Measurements from ENCODE around the gene LEF1. TPM values are rescaled to one million over a fixed set of nuclear protein-coding genes. Genes with fewer than 3 reads are reported as not detected.

Gene LEF1
- total and polyA plus RNA-seq, 2 of the 8 experiments (the other 6 are each of a cell fraction or from before 2014, with no cell fraction given) = 2.6 to 5.2 TPM

DNA sequence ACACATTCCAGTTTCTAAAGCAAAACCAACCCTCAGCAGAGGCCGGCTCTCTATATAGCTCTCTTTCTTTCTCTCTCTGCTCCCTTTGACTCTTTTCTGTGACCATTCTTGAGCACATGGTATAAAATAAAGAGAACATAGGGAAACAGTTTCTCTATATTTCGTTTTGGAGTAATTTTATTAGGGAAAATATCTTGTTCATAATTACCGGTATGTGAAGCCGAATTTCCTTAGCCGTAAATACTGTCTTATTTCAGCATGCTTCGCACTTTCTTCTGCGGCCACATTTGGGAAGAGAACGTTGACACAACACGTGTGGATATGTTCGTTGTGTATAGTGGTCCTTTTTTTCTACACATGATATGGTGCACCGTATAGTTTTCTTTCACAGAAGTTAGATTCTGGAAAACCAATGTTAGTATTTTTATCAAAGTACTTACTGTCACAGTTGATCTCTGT lies 4.9 kb upstream of the LEF1 start:
- H3K18ac ChIP-seq (ENCODE audit: extremely low read depth, low read length) = no peak overlapping the region
- H3K36me3 ChIP-seq (ENCODE audit: control insufficient read depth in 2 of 4, insufficient read depth in 4 of 4, low read length in 3 of 4) = 0 out of 8 replicates have a peak, but pooled peaks cover 0 to 3% (median 0%) of the 10 kb centered on the region in 4 experiments
- H3K4me3 ChIP-seq (ENCODE audit: extremely low read depth in 1 of 4, insufficient read depth in 2 of 4, low read depth in 3 of 4, low read length in 4 of 4) = peak overlapping the region in 3 of 4 experiments; percentile 21 to 64 (median 47); a peak in 6 of 8 replicates
- POLR2A ChIA-PET (ENCODE audit: partially characterized antibody) = no interaction called here
- no peak overlapping the region for H2BK5ac ChIP-seq (ENCODE audit: low read depth, low read length)
- no peak overlapping the region for H3K9ac ChIP-seq (replicated peaks in 1 of 4; ENCODE audit: extremely low read depth in 1 of 4, low read depth in 3 of 4, low read length in 3 of 4)
- no peak overlapping the region for H2BK20ac ChIP-seq (ENCODE audit: low read length)
- no peaks in the 10 kb centered on the region for H3K79me2 ChIP-seq (ENCODE audit: control insufficient read depth in 1 of 2, insufficient read depth in 2 of 2, low read length in 2 of 2)
- H2BK12ac ChIP-seq (ENCODE audit: low read depth, low read length) = no peak overlapping the region
- H2BK15ac ChIP-seq (ENCODE audit: low read length) = no peak overlapping the region
- no peak overlapping the region for H3K4ac ChIP-seq (replicated peaks; ENCODE audit: insufficient read length, low read depth, low read length)
- no peak overlapping the region for H3K27ac ChIP-seq (ENCODE audit: low read depth, low read length)
- FAIRE-seq = no peak
- no peaks in the 10 kb centered on the region for H3K79me1 ChIP-seq (ENCODE audit: low read depth, low read length)
- no peak overlapping the region for H4K5ac ChIP-seq (ENCODE audit: insufficient read length, low read depth, low read length)
- peaks cover 47 to 70% (median 64%) of the 10 kb centered on the region in 4 experiments for H3K27me3 ChIP-seq (replicated peaks in 1 of 4; ENCODE audit: control insufficient read depth in 3 of 4, extremely low read depth in 1 of 4, insufficient read depth in 3 of 4, low read length in 3 of 4)
- no peak overlapping the region for H2AK5ac ChIP-seq (ENCODE audit: low read depth, low read length)
- H3K9me3 ChIP-seq (ENCODE audit: insufficient read depth in 2 of 2, low read depth in 1 of 2, low read length in 1 of 2) = no peaks in the 10 kb centered on the region; a peak in 1 of 4 replicates
- 59% methylated on average over 11 of the region's 11 CpGs; no CpG with 5 or more reads in 1 of the 2 experiments for WGBS, 2 experiments (ENCODE audit: extremely low coverage in 1 of 2, insufficient coverage in 1 of 2, insufficient read length in 1 of 2, insufficient replicate concordance in 2 of 2, low coverage in 1 of 2, low lambda C conversion rate in 2 of 2, missing lambda C conversion rate in 1 of 2)
- H3K14ac ChIP-seq (ENCODE audit: insufficient read length) = no peak overlapping the region
- no peaks in the 10 kb centered on the region for H4K20me1 ChIP-seq (replicated peaks in 1 of 2; ENCODE audit: control insufficient read depth in 1 of 2, insufficient read depth in 2 of 2, low read length in 2 of 2)
- H3K23me2 ChIP-seq (ENCODE audit: low read depth, low read length) = peaks cover 17% of the 10 kb centered on the region
- peaks cover 3 to 22% (median 7%) of the 10 kb centered on the region in 4 experiments for H3K4me1 ChIP-seq (replicated peaks in 1 of 4; ENCODE audit: control insufficient read depth in 3 of 4, insufficient read depth in 4 of 4, low read length in 3 of 4)
- no peak for DNase-seq (ENCODE audit: low read depth in 1 of 2, low spot score in 2 of 2)
- H3K23ac ChIP-seq (ENCODE audit: insufficient read length) = no peak overlapping the region
- no peak overlapping the region for H2BK120ac ChIP-seq (replicated peaks; ENCODE audit: low read depth, low read length)
- H3K4me2 ChIP-seq (ENCODE audit: insufficient read depth in 1 of 2, low read depth in 2 of 2, low read length in 2 of 2) = peak overlapping the region; percentile 95 to 96
- H3K56ac ChIP-seq (replicated peaks; ENCODE audit: insufficient read length, low read depth, low read length) = no peak overlapping the region
- no peak overlapping the region for H2AFZ ChIP-seq (ENCODE audit: low read length)
- no peak overlapping the region for H4K8ac ChIP-seq (ENCODE audit: extremely low read depth, insufficient read depth, low read length)
- H4K91ac ChIP-seq (replicated peaks; ENCODE audit: insufficient read length, low read length) = no peak overlapping the region
- CTCF ChIA-PET (ENCODE audit: partially characterized antibody) = interaction anchor here (0.7 to 1.6 kb wide), 3 partner anchors 12 to 59 kb away, joined by 3 to 7 read pairs (median 3); no protein-coding TSS in a partner anchor
- TF ChIP-seq FOSL1 (IDR thresholded peaks at IDR 0.05; ENCODE audit: insufficient read depth, low read depth, low read length) (no peak), RNF2 (IDR thresholded peaks at IDR 0.05; ENCODE audit: borderline replicate concordance, low read depth, low read length, missing control alignments, poor library complexity, severe bottlenecking) (no peak), TCF12 (IDR thresholded peaks at IDR 0.05; ENCODE audit: low read depth, low read length) (no peak), TAF1 (IDR thresholded peaks at IDR 0.05; ENCODE audit: low read depth, low read length) (no peak), SP4 (IDR thresholded peaks at IDR 0.05; ENCODE audit: low read length) (no peak), BCL11A (IDR thresholded peaks at IDR 0.05; ENCODE audit: low read depth in 2 of 2, low read length in 2 of 2) (no peak), EP300 (IDR thresholded peaks at IDR 0.05; ENCODE audit: borderline replicate concordance in 1 of 2, low read depth in 2 of 2, low read length in 2 of 2) (no peak), POLR2AphosphoS5 (IDR thresholded peaks at IDR 0.05; ENCODE audit: low read depth, low read length) (no peak), CBX5 (IDR thresholded peaks at IDR 0.05; ENCODE audit: low read depth, low read length) (no peak), CTBP2 (IDR thresholded peaks at IDR 0.05; ENCODE audit: borderline replicate concordance, insufficient read depth, insufficient read length, low read length) (no peak), SRF (IDR thresholded peaks at IDR 0.05; ENCODE audit: low read depth, low read length) (no peak)
- TF ChIP-seq, protein P1, sequence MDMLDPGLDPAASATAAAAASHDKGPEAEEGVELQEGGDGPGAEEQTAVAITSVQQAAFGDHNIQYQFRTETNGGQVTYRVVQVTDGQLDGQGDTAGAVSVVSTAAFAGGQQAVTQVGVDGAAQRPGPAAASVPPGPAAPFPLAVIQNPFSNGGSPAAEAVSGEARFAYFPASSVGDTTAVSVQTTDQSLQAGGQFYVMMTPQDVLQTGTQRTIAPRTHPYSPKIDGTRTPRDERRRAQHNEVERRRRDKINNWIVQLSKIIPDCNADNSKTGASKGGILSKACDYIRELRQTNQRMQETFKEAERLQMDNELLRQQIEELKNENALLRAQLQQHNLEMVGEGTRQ (IDR thresholded peaks at IDR 0.05; ENCODE audit: low read length) = no peak

Data from H1 (cell line).